ENCODE results near the gene HMGCR. TPM values are rescaled to one million over a fixed set of nuclear protein-coding genes. Genes with fewer than 3 reads are reported as not detected.

HMGCR gene
- total and polyA plus RNA-seq, 12 donors = 7.0 to 793 (median 59.5) TPM

DNA sequence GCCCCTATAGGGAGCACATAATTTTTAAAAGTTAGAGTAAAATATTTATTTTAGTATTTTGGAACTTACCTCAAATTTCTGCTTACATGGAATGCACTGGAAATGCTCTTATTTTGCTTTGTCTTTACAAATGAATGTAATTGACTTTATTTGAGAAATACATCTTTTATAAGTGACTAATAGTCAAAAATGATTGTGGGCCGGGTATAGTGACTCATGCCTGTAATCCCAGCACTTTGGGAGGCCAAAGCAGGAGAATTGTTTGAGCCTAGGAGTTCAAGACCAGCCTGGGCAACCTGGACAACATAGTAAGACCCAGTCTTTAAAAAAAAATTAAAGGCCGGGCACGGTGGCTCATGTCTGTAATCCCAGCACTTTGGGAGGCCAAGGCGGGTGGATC, 5.8 kb downstream of the HMGCR start:
- H3K27ac ChIP-seq = no peak overlapping the region
- intact Hi-C loops (cut with DNase I) = no loop called here
- peaks cover 0 to 37% of the 10 kb centered on the region in 2 donors for H3K36me3 ChIP-seq (replicated peaks in 1 of 2)
- peaks cover 0 to 42% of the 10 kb centered on the region in 2 donors for H3K4me1 ChIP-seq (replicated peaks in 1 of 2)
- 85 to 89% (median 87%) methylated on average over 4 of the region's 4 CpGs for WGBS, 4 donors
- no peak overlapping the region for H3K4me3 ChIP-seq
- TF ChIP-seq, protein P1, sequence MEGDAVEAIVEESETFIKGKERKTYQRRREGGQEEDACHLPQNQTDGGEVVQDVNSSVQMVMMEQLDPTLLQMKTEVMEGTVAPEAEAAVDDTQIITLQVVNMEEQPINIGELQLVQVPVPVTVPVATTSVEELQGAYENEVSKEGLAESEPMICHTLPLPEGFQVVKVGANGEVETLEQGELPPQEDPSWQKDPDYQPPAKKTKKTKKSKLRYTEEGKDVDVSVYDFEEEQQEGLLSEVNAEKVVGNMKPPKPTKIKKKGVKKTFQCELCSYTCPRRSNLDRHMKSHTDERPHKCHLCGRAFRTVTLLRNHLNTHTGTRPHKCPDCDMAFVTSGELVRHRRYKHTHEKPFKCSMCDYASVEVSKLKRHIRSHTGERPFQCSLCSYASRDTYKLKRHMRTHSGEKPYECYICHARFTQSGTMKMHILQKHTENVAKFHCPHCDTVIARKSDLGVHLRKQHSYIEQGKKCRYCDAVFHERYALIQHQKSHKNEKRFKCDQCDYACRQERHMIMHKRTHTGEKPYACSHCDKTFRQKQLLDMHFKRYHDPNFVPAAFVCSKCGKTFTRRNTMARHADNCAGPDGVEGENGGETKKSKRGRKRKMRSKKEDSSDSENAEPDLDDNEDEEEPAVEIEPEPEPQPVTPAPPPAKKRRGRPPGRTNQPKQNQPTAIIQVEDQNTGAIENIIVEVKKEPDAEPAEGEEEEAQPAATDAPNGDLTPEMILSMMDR (IDR thresholded peaks at IDR 0.05) = no peak
- TF ChIP-seq POLR2A (IDR thresholded peaks at IDR 0.05) = no peak
- no peak for DNase-seq
- H3K27me3 ChIP-seq = no peaks in the 10 kb centered on the region
- no peaks in the 10 kb centered on the region for H3K9me3 ChIP-seq (replicated peaks in 1 of 3)

DNA sequence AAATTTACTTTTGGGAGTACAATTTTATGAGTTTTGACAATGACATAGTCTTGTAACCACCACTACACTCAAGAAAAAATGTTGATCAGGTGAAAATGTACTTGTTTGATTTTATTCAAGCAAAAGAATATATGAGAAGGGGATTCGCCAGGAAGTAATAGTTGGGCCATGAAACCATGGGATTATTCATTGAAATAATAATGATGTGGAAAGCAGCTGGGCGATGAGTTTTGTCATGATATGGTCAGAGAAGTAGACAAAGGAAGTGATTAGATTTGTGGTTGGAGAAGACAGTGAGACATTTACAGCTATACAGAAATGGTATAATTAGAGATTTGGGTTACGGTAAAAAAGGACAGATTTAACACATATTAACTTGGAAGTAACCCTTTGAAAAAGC, 11.2 kb downstream of the HMGCR start:
- H3K4me3 ChIP-seq = no peak overlapping the region
- H3K36me3 ChIP-seq (replicated peaks in 1 of 2) = peaks cover 0 to 86% of the 10 kb centered on the region in 2 donors
- intact Hi-C loops (cut with DNase I) = no loop called here
- H3K27ac ChIP-seq = no peak overlapping the region
- no peaks in the 10 kb centered on the region for H3K27me3 ChIP-seq
- no peak for TF ChIP-seq POLR2A (IDR thresholded peaks at IDR 0.05)
- TF ChIP-seq, protein P1 (IDR thresholded peaks at IDR 0.05) = no peak
- H3K4me1 ChIP-seq (replicated peaks in 1 of 2) = no peaks in the 10 kb centered on the region
- DNase-seq = no peak
- WGBS, 4 donors = 89 to 94% (median 94%) methylated on average over 3 of the region's 3 CpGs
- no peaks in the 10 kb centered on the region for H3K9me3 ChIP-seq (replicated peaks in 1 of 3)

DNA sequence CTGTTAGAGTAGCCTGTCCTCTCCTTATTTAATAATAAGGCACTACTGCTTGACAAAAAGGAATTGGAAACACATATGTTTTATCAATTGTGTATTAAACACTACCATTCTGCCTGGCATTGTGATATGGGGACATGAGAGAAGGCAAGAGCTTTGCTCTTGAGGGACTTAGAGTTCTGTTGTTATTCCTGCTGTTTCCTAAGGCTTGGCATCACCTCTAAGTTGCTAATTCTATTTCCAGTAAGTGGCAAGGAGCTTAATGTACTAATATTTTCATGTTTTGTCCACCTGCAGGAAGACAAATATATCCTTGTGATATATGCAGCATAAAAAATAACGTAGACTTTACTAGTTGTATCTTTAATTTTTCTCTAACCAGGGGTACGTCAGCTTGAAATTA, 12.6 kb downstream of the HMGCR start:
- no peaks in the 10 kb centered on the region for H3K9me3 ChIP-seq (replicated peaks in 1 of 3)
- WGBS, 4 donors = 76 to 87% (median 81%) methylated on average over 2 of the region's 2 CpGs
- no peak overlapping the region for H3K4me3 ChIP-seq
- intact Hi-C loops (cut with DNase I) = no loop called here
- TF ChIP-seq POLR2A (IDR thresholded peaks at IDR 0.05) = no peak
- TF ChIP-seq, protein P1 (IDR thresholded peaks at IDR 0.05) = no peak
- peaks cover 0 to 88% of the 10 kb centered on the region in 2 donors for H3K36me3 ChIP-seq (replicated peaks in 1 of 2)
- DNase-seq = no peak
- no peaks in the 10 kb centered on the region for H3K27me3 ChIP-seq
- no peaks in the 10 kb centered on the region for H3K4me1 ChIP-seq (replicated peaks in 1 of 2)
- H3K27ac ChIP-seq = no peak overlapping the region

- H3K27me3 ChIP-seq = no peaks in the 10 kb centered on the region
- DNase-seq = no peak
Measured at GRCh38 chr5:75351139-75351926, 14.3 kb downstream of the HMGCR start.

More at GRCh38 chr5:75351139-75351926, 14.3 kb downstream of the HMGCR start:
- 86 to 93% (median 89%) methylated on average over 7 of the region's 7 CpGs for WGBS, 4 donors
- H3K4me1 ChIP-seq (replicated peaks in 1 of 2) = no peaks in the 10 kb centered on the region
- no peak overlapping the region for H3K27ac ChIP-seq
- H3K4me3 ChIP-seq = no peak overlapping the region
- TF ChIP-seq, protein P1 (IDR thresholded peaks at IDR 0.05) = no peak
- TF ChIP-seq POLR2A (IDR thresholded peaks at IDR 0.05) = no peak
- no peaks in the 10 kb centered on the region for H3K9me3 ChIP-seq (replicated peaks in 1 of 3)
- peaks cover 0 to 89% of the 10 kb centered on the region in 2 donors for H3K36me3 ChIP-seq (replicated peaks in 1 of 2)
- intact Hi-C loops (cut with DNase I) = no loop called here

Data from adrenal gland (tissue), 12 donors.